Measurements from ENCODE around the gene BMPER. TPM values are rescaled to one million over a fixed set of nuclear protein-coding genes. Genes with fewer than 3 reads are reported as not detected.

Gene BMPER
- total RNA-seq, 2 donors from 2014 or later: not detected

DNA sequence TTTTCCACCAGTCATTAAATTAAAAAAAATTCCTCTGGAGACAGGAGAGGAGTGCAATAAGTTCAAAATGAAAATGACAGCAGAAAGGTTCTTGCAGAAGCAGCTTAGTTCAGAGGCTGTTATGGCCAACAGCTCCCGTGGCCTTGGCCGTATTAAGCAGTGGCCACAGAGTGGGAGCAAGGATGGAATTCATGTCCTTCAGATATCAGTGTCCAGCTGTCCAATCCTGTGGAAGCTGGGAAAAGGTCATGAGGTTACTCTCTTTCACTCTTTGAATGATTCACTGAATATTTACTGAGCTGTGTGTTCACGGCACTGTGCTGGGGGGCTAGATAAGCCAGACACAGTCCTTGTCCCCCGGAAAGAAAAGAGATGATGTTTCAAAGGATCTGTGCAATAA is 231.8 kb downstream of the BMPER start:
- DNase-seq (ENCODE audit: low spot score in 2 of 2): no peak
- Mint-ChIP-seq H3K36me3 (no peaks in the 10 kb centered on the region), H3K9me3 (peaks cover 5 to 8% of the 10 kb centered on the region in 2 donors), H3K27ac (no peak overlapping the region)
- ATAC-seq: no peak

DNA sequence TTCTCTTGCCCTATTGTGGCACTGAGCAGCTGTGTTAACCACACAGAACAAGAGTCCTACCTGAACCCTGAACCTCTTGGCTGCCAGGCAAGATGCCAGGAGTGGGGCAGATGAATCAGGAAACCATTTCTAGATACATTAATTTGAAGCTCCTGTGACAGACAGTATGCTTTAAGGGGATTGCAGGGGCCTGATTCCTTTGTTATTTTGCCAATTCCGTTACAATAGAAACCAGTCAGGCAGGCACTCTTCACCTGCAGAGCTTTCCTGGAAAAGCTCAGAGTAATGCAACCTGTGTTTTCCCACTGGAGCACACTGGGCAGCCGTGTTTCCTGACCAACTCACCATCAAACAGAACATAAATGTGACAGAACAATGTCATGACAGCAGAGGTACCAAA is 233.1 kb downstream of the BMPER start:
- Mint-ChIP-seq H3K36me3 (no peaks in the 10 kb centered on the region), H3K9me3 (peaks cover 5 to 8% of the 10 kb centered on the region in 2 donors)
- ATAC-seq: no peak

DNA sequence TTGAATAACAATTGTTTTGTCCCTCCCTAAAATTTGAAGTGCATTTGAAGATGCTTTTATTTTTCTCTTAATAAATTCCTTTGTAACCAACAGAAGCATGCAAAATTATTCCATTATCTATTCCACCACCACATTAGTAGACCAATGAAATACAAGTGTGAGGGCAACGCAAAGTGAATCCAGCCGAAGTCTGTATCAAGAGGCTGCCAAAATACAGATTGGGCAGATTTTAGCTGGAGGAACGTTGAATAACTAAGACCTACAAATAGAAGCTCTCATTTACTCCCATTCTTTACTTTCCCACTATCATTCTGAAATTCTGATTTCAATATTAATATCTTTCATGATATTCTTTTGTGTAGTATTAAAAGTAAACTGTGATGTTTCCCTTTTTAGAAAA is 233.7 kb downstream of the BMPER start:
- Mint-ChIP-seq H3K27ac (no peak overlapping the region), H3K9me3 (peaks cover 5 to 12% of the 10 kb centered on the region in 2 donors), H3K36me3 (no peaks in the 10 kb centered on the region)
- no peak for ATAC-seq
- DNase-seq (ENCODE audit: low spot score in 2 of 2): no peak

More for the DNA sequence above, 233.1 kb downstream of the BMPER start:
- no peak for DNase-seq (ENCODE audit: low spot score in 2 of 2)
- H3K27ac Mint-ChIP-seq: no peak overlapping the region

DNA sequence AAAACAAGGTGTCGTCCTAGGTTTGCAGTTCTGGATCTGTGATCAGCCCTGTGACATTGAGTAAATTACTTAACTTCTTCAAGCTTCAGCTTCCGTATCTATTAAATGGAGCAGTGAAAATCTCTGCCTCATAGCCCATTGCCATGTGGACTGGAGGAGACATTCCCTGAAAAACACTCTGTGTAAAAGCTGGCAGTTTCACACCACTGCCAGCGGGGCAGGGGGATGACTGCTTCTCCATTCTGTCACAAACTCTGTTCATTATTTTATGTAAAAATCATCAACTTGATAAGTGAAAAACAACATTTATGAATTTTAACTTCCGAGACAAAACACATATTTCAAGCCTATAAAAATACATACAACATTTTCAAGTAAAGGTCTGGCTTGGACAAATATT is 234.7 kb downstream of the BMPER start:
- peaks cover 6 to 17% of the 10 kb centered on the region in 2 donors for H3K9me3 Mint-ChIP-seq
- no peaks in the 10 kb centered on the region for H3K36me3 Mint-ChIP-seq
- H3K27ac Mint-ChIP-seq: no peak overlapping the region
- no peak for ATAC-seq
- DNase-seq (ENCODE audit: low spot score in 2 of 2): no peak

DNA sequence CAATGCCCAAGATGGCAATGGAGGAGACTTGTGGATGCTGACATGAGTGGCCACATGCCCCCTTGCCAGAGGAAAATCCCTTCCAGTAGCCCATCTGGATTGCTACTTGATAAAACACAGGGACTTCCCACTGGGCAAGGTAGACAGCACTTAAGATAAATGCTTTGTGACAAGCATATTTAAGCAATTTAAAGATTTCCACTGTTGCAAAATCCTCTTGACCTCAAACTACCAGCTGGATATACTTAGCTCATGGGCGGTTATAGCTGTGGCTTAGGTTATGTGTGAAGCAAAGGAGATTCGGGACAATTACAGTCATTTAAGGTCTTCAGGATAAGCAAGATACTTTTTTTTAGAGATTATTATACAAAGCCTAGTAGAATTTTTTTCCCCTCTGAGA is 238.1 kb downstream of the BMPER start:
- Mint-ChIP-seq H3K27ac (no peak overlapping the region), H3K9me3 (peaks cover 6 to 17% of the 10 kb centered on the region in 2 donors), H3K36me3 (no peaks in the 10 kb centered on the region)
- DNase-seq (ENCODE audit: low spot score in 2 of 2) (no peak), ATAC-seq (no peak)

DNA sequence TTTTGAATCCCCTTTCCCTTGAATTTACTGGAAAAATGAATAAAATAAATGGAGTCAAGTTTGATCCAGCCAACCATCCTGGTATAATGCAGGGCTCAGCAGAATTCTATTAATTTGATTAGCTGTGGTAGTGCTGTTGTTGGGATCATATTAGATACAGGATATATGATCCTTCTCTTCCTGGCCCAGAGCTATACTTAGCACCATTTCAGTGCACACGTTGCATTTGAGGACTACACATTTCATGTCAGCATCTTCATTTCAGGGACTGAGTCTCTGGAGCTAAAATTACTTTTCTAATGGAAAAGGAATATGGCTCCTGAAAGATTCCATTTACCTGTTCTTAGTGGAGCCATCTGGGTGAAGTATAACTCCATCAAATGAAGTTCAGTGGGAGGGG is 240.3 kb downstream of the BMPER start:
- no peak overlapping the region for H3K27ac Mint-ChIP-seq
- no peak for ATAC-seq
- no peaks in the 10 kb centered on the region for H3K36me3 Mint-ChIP-seq
- no peak for DNase-seq (ENCODE audit: low spot score in 2 of 2)
- H3K9me3 Mint-ChIP-seq: peaks cover 6 to 14% of the 10 kb centered on the region in 2 donors

DNA sequence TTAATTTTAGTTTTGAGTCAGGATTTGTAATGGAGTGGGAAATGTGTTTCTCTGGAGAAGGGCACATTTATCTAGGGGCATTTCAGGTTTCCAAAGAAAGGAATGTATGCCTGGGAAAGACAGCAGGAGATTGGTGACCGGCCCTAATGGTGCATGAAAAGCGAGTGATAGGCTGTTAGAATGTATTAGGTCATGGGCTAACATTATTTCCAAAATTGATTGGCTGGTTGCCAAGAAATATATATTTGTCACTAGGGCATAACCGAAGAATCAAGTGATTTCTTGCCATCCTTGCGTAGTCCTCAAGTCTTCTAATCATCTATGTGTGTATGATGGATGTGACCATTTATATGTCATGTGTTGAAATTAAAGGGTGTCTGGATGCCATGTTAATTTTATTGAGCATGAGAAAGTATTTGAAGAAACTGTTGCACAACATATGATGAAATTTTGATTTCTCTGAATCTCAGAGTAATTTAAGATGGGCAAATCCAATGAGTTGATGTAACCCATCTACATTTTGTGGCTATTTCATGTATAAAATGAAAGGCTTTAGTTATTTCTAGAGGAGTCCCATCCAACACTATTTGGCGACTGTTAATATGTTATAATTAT is 248.4 kb downstream of the BMPER start:
- Mint-ChIP-seq H3K36me3 (no peaks in the 10 kb centered on the region), H3K27ac (no peak overlapping the region), H3K9me3 (no peaks in the 10 kb centered on the region)
- no peak for ATAC-seq
- DNase-seq (ENCODE audit: low spot score in 2 of 2): no peak

DNA sequence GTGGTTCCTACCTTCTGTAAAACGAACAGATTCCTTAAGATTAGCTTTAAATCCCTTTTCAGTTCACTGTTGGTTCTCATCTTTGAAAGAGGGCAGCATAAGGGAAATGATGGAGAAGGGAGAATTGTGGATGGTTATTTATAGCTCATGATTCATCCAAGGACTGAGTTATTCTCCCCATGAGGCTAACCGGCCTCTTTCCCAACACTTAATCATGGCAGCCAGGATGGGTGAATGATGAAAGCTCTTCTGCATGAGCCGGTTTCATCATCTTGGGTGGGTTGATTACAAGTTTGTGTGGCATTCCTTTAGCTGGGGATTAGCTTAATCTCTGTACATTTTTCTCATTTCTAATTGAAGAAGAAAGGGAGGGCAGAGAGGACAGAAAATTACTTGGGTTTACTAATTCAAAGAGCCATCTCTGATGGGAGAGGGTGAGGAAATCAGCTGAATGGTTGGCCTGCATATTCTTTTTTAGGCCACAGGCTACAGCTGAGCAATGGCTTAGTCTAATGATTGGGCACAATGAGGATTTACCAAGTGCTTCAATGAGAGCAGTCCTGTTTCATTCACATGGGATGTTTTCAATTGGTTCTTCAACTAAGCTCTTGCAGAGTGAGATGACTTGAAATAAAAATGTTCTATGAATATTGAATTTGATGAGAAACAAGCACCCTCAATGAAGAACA is 250.0 kb downstream of the BMPER start:
- ATAC-seq: no peak
- DNase-seq (ENCODE audit: low spot score in 2 of 2): no peak
- no peaks in the 10 kb centered on the region for H3K36me3 Mint-ChIP-seq
- H3K9me3 Mint-ChIP-seq: no peaks in the 10 kb centered on the region
- no peak overlapping the region for H3K27ac Mint-ChIP-seq

DNA sequence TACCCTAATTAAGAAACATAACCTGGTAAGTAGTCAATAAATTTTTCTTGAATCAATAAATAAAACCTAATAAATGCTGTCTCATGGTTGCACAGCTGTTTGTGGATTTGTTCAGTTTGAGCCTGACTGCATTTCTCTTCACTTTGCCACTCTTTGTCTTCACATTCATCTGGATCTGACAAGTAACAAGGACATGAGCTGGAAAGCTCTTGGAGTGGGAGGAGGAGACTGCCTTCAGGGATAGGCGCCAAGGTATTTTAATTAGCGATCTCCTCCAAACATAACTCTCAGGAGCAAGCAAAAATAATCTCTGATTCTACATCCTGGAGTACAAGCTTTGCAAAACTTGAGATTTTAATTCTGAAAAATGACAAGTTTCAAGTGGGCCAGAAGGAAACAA is 251.0 kb downstream of the BMPER start:
- no peak overlapping the region for H3K27ac Mint-ChIP-seq
- H3K9me3 Mint-ChIP-seq: no peaks in the 10 kb centered on the region
- DNase-seq (ENCODE audit: low spot score in 2 of 2): no peak
- ATAC-seq: no peak
- no peaks in the 10 kb centered on the region for H3K36me3 Mint-ChIP-seq

DNA sequence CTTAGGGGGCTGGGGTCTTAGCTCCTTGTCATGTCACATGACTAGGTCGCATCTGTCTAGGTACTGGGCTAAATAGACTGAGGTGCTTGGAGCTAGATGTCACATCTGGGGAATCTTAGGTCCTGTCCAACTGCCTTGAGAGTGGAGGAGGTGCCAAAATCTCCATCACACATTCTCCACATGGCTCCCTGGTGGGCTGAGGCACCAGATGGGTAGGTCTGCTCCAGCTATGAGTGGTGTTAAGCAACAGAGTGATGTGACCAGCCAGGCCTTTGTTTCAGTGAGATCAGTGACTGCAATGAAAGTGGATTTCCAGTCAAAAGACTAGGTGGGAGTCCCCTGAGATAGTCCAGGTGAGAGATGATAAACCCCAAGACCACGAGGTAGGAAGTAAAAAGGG is 251.8 kb downstream of the BMPER start:
- H3K36me3 Mint-ChIP-seq: no peaks in the 10 kb centered on the region
- peaks cover 0 to 1% of the 10 kb centered on the region in 2 donors for H3K9me3 Mint-ChIP-seq
- H3K27ac Mint-ChIP-seq: no peak overlapping the region
- ATAC-seq (no peak), DNase-seq (ENCODE audit: low spot score in 2 of 2) (no peak)

DNA sequence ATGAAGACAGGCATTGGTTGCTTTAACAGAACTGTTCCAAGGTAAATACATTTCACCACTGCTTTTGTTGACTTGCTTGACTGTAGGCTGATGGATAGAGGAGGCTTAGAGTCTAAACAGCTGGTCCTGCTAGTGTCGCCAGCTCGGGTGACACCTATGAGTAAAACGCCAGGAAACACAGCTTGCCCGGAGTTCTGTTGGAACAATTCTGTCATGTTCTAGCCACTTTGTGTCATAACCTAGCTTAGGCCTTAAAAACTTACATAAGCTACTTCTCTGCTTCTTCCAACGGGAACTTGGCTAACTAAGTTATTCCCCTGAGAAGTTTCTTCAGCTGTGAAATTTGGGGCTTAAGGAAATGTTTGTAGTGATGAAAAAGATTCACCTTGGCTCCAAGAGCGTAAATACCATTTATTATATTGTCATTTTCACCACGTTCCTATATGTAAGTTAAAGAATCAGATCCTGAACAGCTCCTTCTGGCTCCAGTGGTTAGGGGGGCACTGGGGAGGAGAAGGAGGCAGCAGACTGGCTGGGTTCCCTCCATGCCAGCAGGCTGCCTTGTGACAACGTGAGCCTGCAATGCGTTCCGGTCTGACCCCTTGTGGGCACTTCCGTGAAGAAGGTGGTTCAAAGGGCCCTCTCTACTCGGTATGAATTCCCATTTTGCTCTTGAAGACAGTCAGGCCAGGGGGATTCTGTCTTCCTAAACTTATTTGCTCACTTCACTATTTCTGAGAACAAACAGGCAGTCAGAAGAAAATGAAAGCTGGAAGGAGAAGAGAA is 253.2 kb downstream of the BMPER start:
- H3K9me3 Mint-ChIP-seq: peaks cover 0 to 6% of the 10 kb centered on the region in 2 donors
- DNase-seq (ENCODE audit: low spot score in 2 of 2): no peak
- H3K27ac Mint-ChIP-seq: no peak overlapping the region
- no peaks in the 10 kb centered on the region for H3K36me3 Mint-ChIP-seq
- no peak for ATAC-seq

DNA sequence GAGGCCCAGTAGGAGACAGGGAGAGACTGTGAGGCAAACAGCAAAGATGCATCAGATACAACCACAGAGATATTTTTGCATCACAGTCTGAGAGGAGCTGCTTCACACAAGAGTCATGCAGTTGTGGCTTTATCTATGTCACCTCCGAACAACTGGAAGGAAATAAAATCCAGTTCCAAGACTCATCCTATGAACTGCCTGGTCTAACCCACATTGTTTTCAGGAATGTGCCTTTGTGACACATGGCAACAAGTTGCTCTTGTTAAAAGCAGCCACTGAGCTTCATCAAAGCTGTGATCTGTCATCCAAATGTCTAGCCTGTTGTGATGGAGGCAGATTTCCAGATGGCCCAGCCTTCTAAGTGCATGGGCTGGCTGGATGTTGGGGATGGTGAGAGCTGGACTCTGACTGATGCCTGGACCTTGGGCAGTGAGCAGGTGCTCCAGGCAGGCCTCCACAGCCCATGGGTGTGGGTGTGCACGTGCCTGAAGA is 255.0 kb downstream of the BMPER start:
- peaks cover 4 to 12% of the 10 kb centered on the region in 2 donors for H3K9me3 Mint-ChIP-seq
- no peak for DNase-seq (ENCODE audit: low spot score in 2 of 2)
- H3K36me3 Mint-ChIP-seq: no peaks in the 10 kb centered on the region
- H3K27ac Mint-ChIP-seq: no peak overlapping the region
- ATAC-seq: no peak

DNA sequence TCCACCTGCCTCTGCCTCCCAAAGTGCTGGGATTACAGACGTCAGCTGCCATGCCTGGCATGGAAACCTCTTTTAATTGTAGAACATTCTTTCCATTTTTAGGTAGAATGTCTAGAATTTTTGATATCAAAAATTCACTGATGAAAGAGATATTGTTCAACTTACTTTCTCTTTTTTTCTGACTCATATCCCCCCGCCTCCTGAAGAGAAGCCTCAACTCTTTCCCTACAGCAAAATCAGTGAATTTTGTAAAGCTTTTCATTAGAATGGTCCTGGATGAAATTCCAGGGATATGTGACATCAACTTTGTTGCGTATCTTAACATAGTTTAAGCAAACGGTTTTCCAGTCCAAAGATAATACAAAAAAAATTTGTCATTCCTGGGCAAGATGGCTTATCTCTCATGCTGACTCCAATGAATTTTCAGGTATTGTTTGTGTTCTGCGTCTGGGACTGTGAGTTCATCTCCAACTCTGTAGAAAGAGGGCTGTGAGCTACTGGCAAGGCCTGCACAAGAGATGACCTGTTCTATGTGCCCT is 256.8 kb downstream of the BMPER start:
- Mint-ChIP-seq H3K9me3 (peaks cover 4 to 12% of the 10 kb centered on the region in 2 donors), H3K27ac (no peak overlapping the region), H3K36me3 (no peaks in the 10 kb centered on the region)
- ATAC-seq: no peak
- DNase-seq (ENCODE audit: low spot score in 2 of 2): no peak

DNA sequence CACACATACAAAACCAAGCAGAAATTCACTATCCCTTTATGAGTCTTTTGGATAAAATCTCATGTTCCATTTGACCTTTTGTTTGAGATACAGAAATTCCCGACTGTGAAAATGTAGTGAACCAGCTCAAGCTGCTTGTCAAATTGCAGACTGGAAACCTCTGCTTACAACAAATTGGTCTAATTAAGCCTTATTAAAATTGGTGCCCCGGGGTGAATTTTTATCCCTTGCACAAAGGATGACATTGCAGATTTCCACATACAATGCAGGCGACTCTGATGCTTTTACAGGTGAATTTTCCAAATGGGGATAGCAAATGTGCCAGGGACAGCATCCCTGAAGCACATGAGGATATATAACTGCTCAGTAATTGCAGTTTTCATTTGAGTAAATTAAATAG is 257.3 kb downstream of the BMPER start:
- DNase-seq (ENCODE audit: low spot score in 2 of 2) (no peak), ATAC-seq (no peak)
- Mint-ChIP-seq H3K36me3 (no peaks in the 10 kb centered on the region), H3K27ac (no peak overlapping the region), H3K9me3 (peaks cover 4 to 12% of the 10 kb centered on the region in 2 donors)

DNA sequence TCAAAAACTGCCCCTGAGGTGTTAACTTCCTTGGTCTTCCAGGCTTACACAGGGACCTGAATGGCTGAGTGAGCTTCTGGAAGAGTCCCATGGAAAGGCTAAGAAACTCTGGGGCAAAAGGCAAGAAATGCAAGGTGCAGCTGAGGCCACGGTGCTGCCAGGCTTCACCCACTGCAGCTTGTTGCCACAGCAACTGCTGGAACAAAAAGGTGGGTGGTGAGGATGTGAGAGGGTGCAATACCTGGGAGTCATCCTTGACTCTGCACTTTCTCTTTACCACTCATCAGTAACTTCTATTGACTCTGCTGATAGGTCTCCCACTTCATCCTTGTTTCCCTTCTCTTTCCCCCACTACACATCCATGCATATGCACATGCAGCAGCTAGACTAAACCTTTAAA is 258.6 kb downstream of the BMPER start:
- H3K36me3 Mint-ChIP-seq: no peaks in the 10 kb centered on the region
- ATAC-seq (no peak), DNase-seq (ENCODE audit: low spot score in 2 of 2) (no peak)
- no peak overlapping the region for H3K27ac Mint-ChIP-seq
- peaks cover 4 to 12% of the 10 kb centered on the region in 2 donors for H3K9me3 Mint-ChIP-seq

DNA sequence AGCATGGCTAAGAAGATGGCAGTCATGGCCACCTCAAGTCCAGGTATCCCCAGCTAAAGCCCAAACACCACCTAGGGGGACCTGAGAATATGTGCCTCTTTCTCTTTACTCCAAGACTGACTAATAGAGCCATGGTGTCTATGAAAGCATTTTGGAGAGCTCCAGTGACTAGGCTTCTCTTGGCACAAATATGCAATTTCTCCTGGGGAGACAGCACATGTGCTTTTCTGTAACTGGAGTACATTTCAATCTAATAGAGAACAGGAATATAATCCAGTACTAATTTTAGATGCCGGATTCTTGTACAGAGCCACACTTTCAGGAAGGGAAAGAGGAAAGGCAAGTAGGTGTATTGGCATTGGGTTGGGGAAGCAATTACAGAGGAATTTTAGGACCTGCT is 260.1 kb downstream of the BMPER start:
- Mint-ChIP-seq H3K36me3 (no peaks in the 10 kb centered on the region), H3K27ac (no peak overlapping the region), H3K9me3 (peaks cover 4 to 12% of the 10 kb centered on the region in 2 donors)
- DNase-seq (ENCODE audit: low spot score in 2 of 2) (no peak), ATAC-seq (no peak)

DNA sequence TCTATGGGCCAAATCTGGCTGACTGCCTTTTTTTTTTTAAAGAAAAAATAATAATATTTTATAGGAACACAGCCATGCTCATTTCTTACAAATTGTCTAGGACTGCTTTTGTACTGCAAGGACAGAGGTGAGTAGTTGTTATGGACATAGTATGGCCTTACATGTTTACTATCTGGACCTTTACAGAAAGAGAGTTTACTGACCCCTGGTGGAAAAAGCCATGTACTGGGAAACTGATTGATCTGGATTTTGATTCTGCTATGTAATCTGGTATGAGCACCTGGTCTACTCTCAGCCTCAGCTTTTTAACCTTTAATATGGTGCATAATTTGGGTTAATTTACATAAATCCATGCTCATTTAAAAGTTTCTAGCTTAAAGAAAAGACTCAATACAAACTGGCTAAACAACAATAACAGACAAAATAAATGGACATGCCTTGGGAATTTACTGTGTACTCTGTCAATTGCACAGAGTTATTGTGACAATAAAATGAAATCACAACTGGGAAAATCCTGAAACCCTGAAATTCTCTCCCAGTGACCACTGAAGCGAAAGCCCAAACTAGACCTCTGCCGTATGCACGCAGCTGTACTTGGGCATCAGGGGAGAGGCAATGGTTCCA is 260.7 kb downstream of the BMPER start:
- no peak overlapping the region for H3K27ac Mint-ChIP-seq
- no peak for ATAC-seq
- H3K9me3 Mint-ChIP-seq: peaks cover 4 to 12% of the 10 kb centered on the region in 2 donors

More for the DNA sequence above, 260.7 kb downstream of the BMPER start:
- H3K36me3 Mint-ChIP-seq: no peaks in the 10 kb centered on the region
- DNase-seq (ENCODE audit: low spot score in 2 of 2): no peak
